ENCODE results near the gene SMIM28. TPM values are rescaled to one million over a fixed set of nuclear protein-coding genes. Genes with fewer than 3 reads are reported as not detected.

The SMIM28 gene
- total and polyA plus RNA-seq, 2 of the 4 experiments (the other 2 are of a cell fraction): not detected

GRCh38 chr6:138429761-138430160, 52.1 kb downstream of the SMIM28 start:
- Histone ChIP-seq H2BK15ac (ENCODE audit: low read depth, low read length) (no peak overlapping the region), H3K56ac (ENCODE audit: extremely low read depth, insufficient read depth, low read length) (no peak overlapping the region), H4K20me1 (ENCODE audit: insufficient read depth, low read length) (no peaks in the 10 kb centered on the region), H4K91ac (ENCODE audit: insufficient read depth, low read depth, low read length) (no peak overlapping the region), H3K14ac (replicated peaks; ENCODE audit: low read depth, low read length) (no peak overlapping the region), H3K4me3 (ENCODE audit: insufficient read depth, low read depth, low read length) (no peak overlapping the region), H2BK120ac (ENCODE audit: low read depth, low read length) (no peak overlapping the region), H4K8ac (ENCODE audit: low read depth in 2 of 2, low read length in 2 of 2) (no peak overlapping the region), H3K9me3 (ENCODE audit: control insufficient read depth, insufficient read depth, low read length) (no peaks in the 10 kb centered on the region), H3K4me2 (ENCODE audit: low read depth, low read length) (no peak overlapping the region), H2AK5ac (ENCODE audit: low read depth, low read length) (no peak overlapping the region), H2AFZ (replicated peaks; ENCODE audit: low read length, poor library complexity) (no peak overlapping the region), H3K27me3 (ENCODE audit: control insufficient read depth, insufficient read depth, low read length) (no peaks in the 10 kb centered on the region), H3K27ac (ENCODE audit: insufficient read depth, low read length) (no peak overlapping the region), H3K36me3 (ENCODE audit: control insufficient read depth, insufficient read depth, low read length) (peaks cover 11% of the 10 kb centered on the region), H2BK5ac (ENCODE audit: low read depth, low read length, poor library complexity, severe bottlenecking) (no peak overlapping the region), H3K18ac (ENCODE audit: low read depth, low read length) (no peak overlapping the region), H3K23ac (ENCODE audit: low read depth, low read length) (no peak overlapping the region), H3K4ac (ENCODE audit: low read depth, low read length) (no peak overlapping the region), H2BK20ac (ENCODE audit: low read depth, low read length) (no peak overlapping the region), H3K4me1 (ENCODE audit: control insufficient read depth, insufficient read depth, low read length) (peaks cover 5% of the 10 kb centered on the region; the same call in 1 of the 2 replicates), H2AK9ac (replicated peaks; ENCODE audit: low read depth, low read length, poor library complexity) (no peak overlapping the region), H4K5ac (ENCODE audit: low read depth, low read length) (no peak overlapping the region), H3K9ac (ENCODE audit: low read depth, low read length) (no peak overlapping the region), H3K9me1 (ENCODE audit: insufficient read depth, low read length) (peaks cover 3% of the 10 kb centered on the region), H3K79me1 (ENCODE audit: low read depth in 1 of 2, low read length in 2 of 2) (no peaks in the 10 kb centered on the region)
- TF ChIP-seq MAFK (IDR thresholded peaks at IDR 0.05; ENCODE audit: low read depth, low read length) (no peak), NFE2L2 (IDR thresholded peaks at IDR 0.05; ENCODE audit: low read depth, low read length) (no peak), BHLHE40 (IDR thresholded peaks at IDR 0.05; ENCODE audit: low read depth, low read length) (no peak), CTCF (conservative IDR thresholded peaks at IDR 0.05; ENCODE audit: low read depth, low read length) (no peak)
- BruUV-seq (replicated peaks): no TSS peak
- intact Hi-C loops (cut with micrococcal nuclease) (loop anchor here (1.0 to 10.0 kb wide), 4 partner anchors 80 to 337 kb away; no protein-coding TSS in a partner anchor), in situ Hi-C loops (cut with MboI; ENCODE audit: low sequenced_read_pairs) (loop anchor here (5.0 kb wide), 3 partner anchors 83 to 333 kb away; no protein-coding TSS in a partner anchor), dilution Hi-C loops (cut with HindIII; ENCODE audit: low sequenced_read_pairs, unreplicated experiment) (no loop called here)
- WGBS, 2 experiments (ENCODE audit: extremely low coverage in 2 of 2, insufficient read length in 1 of 2): 52% methylated on average over 4 of the region's 12 CpGs; no CpG with 5 or more reads in 1 of the 2 experiments
- DNase-seq (peak; percentile 15), ATAC-seq (ENCODE audit: low read depth) (peak; percentile 27; the same call in 1 of the 2 replicates)
- ChIA-PET POLR2A (ENCODE audit: unreplicated experiment) (no interaction called here), CTCF (interaction anchor here (0.9 to 2.5 kb wide), 2 partner anchors 80 to 83 kb away, joined by 3 to 8 read pairs; no protein-coding TSS in a partner anchor)
